Activated naive CD8-positive, alpha-beta T cell treated with anti-CD3 and anti-CD28 coated beads, Interleukin-2, amount 50 U/mL, for 16 hours (primary cell): ENCODE measurements around the gene COX7A2.
A peak's percentile ranks its signal among the peaks of the same experiment; 100 is the strongest.

Experiments
- DNase-seq: peaks from one replicate; pipeline ENCODE4 v3.0.0-alpha.2; 2020; ENCODE audit warnings: low read depth, low spot score

COX7A2 gene

GRCh38 chr6:75221116-75221515, 22.5 kb downstream of the COX7A2 start:
- DNase-seq: no peak

- DNase-seq: no peak
Measured at GRCh38 chr6:75220357-75220756, 23.2 kb downstream of the COX7A2 start.

- DNase-seq: no peak
Measured at GRCh38 chr6:75219263-75219662, 24.3 kb downstream of the COX7A2 start.

- DNase-seq: no peak
Measured at GRCh38 chr6:75217193-75217592, 26.4 kb downstream of the COX7A2 start.

- DNase-seq: no peak
Measured at GRCh38 chr6:75215291-75215690, 28.3 kb downstream of the COX7A2 start.

- DNase-seq: no peak
Measured at GRCh38 chr6:75213732-75214131, 29.9 kb downstream of the COX7A2 start.

- DNase-seq: no peak
Measured at GRCh38 chr6:75213112-75213511, 30.5 kb downstream of the COX7A2 start.

GRCh38 chr6:75211920-75212590, 31.5 kb downstream of the COX7A2 start:
- no peak for DNase-seq

- DNase-seq: no peak
Measured at GRCh38 chr6:75210885-75211739, 32.5 kb downstream of the COX7A2 start.

- no peak for DNase-seq
Measured at GRCh38 chr6:75209184-75209723, 34.3 kb downstream of the COX7A2 start.

GRCh38 chr6:75208298-75209183, 35.1 kb downstream of the COX7A2 start:
- DNase-seq: peak; percentile 73

GRCh38 chr6:75206576-75207342, 36.8 kb downstream of the COX7A2 start:
- no peak for DNase-seq

GRCh38 chr6:75205776-75206575, 37.6 kb downstream of the COX7A2 start, which contains the start of gene COL12A1:
Gene COL12A1 (minus strand): TSS chr6:75206053. CDS start chr6:75202792, 3,261 bp downstream.
- DNase-seq: no peak

- no peak for DNase-seq
Measured at GRCh38 chr6:75204959-75205775, 38.4 kb downstream of the COX7A2 start.

- DNase-seq: no peak
Measured at GRCh38 chr6:75204217-75204958, 39.2 kb downstream of the COX7A2 start.

GRCh38 chr6:75203721-75204120, 39.9 kb downstream of the COX7A2 start:
- DNase-seq: no peak

GRCh38 chr6:75202676-75203131, 40.9 kb downstream of the COX7A2 start:
- no peak for DNase-seq
